CD4-positive, alpha-beta T cell (primary cell): ENCODE results near the gene CD300LG. TPM values are rescaled to one million over a fixed set of nuclear protein-coding genes. Genes with fewer than 3 reads are reported as not detected.
"Not testable (repeated sequence)": the region's sequence is repeated elsewhere in the genome, so short reads cannot be mapped to it uniquely, and the experiment has no call there.

Source experiments
- ATAC-seq: fragments of 200-7000 bp; cut with Tn5 transposase; one replicate; pipeline ENCODE4 v1.10.0; 2022; ENCODE audit warnings: mild to moderate bottlenecking; ENCODE audit not compliant: poor library complexity
- CTCF ChIA-PET: fragments of 350-600 bp; sonication (Branson Sonifier 250); formaldehyde crosslinking; loops from one replicate; lab custom pipeline; 2021; ENCODE audit warnings: antibody characterized with exemption, inconsistent platforms; lab: Charles Lee
- POLR2A ChIA-PET: fragments of 350-600 bp; sonication (Branson Sonifier 250); formaldehyde crosslinking; loops from one replicate; lab custom pipeline; 2021; ENCODE audit warnings: antibody characterized with exemption, inconsistent platforms; lab: Charles Lee
- DNase-seq, 14 experiments: peaks; one replicate each; pipeline ENCODE4 v3.0.0-alpha.2; 2013 to 2020; ENCODE audit warnings: mixed read lengths in 2 of 14
- H3K27ac ChIP-seq, 2 donors: one replicate each; pipeline versions ENCODE4 v1.5.1 to v1.7.0; 2013; ENCODE audit warnings: low read length in 2 of 2, low read depth in 1 of 2, mild to moderate bottlenecking in 1 of 2
- H3K27me3 ChIP-seq, 2 experiments: 1 replicate in 1 of 2; 2 replicates in 1 of 2; pipeline versions ENCODE4 v1.6.1 to v1.7.0; 2013; ENCODE audit warnings: low read length in 2 of 2, control low read depth in 1 of 2, mild to moderate bottlenecking in 1 of 2, moderate library complexity in 1 of 2; ENCODE audit not compliant: insufficient read depth in 2 of 2, control insufficient read depth in 1 of 2
- H3K36me3 ChIP-seq: one replicate; pipeline ENCODE4 v1.6.1; 2013; ENCODE audit warnings: low read length, control low read depth; ENCODE audit not compliant: insufficient read depth
- H3K4me1 ChIP-seq: one replicate; pipeline ENCODE4 v1.6.1; 2013; ENCODE audit warnings: low read length, control low read depth; ENCODE audit not compliant: insufficient read depth
- H3K4me3 ChIP-seq: one replicate; pipeline ENCODE4 v1.5.1; 2013; ENCODE audit warnings: mild to moderate bottlenecking, low read length, moderate library complexity
- H3K9me3 ChIP-seq, 2 experiments: 1 replicate in 1 of 2; 2 replicates in 1 of 2; pipeline versions ENCODE4 v1.6.1 to v1.7.0; 2013; ENCODE audit warnings: low read length in 2 of 2, mild to moderate bottlenecking in 2 of 2, control low read depth in 1 of 2, moderate library complexity in 1 of 2; ENCODE audit not compliant: control insufficient read depth in 1 of 2, insufficient read depth in 1 of 2
- H3K27ac Mint-ChIP-seq: one replicate; pipeline ENCODE4 v1.8.0; 2020; ENCODE audit warnings: mixed read lengths
- H3K27me3 Mint-ChIP-seq: one replicate; pipeline ENCODE4 v1.8.0; 2021; ENCODE audit warnings: mixed read lengths
- H3K36me3 Mint-ChIP-seq: one replicate; pipeline ENCODE4 v1.8.0; 2021; ENCODE audit warnings: low read depth, mixed read lengths
- H3K4me1 Mint-ChIP-seq: one replicate; pipeline ENCODE4 v1.8.0; 2021; ENCODE audit warnings: low read depth, mixed read lengths
- H3K4me3 Mint-ChIP-seq: one replicate; pipeline ENCODE4 v1.8.0; 2020; ENCODE audit warnings: mild to moderate bottlenecking, mixed read lengths
- H3K9me3 Mint-ChIP-seq: one replicate; pipeline ENCODE4 v1.8.0; 2020; ENCODE audit warnings: mixed read lengths
- CTCF ChIP-seq: fragments of 200-600 bp; IDR thresholded peaks from one replicate; pipeline ENCODE4 v1.8.0; 2022; ENCODE audit warnings: antibody characterized with exemption, mild to moderate bottlenecking
- intact Hi-C, 2 experiments: fragments of 100-400 bp; cut with DNase I in 1 of 2; cut with micrococcal nuclease in 1 of 2; formaldehyde crosslinking; loops; one replicate each; pipeline versions ENCODE4 v1.15.1 to v1.9.0; 2023 to 2025; cut with DNase I, micrococcal nuclease
- total RNA-seq, 174 experiments: library from RNA in 2 of 174; stranded (reverse) in 2 of 174; gene quantifications; one replicate each; pipeline ENCODE4 v1.2.3 and lab custom pipeline; 2021 to 2026

The CD300LG gene
- total RNA-seq, 2 experiments from 2014 or later, result not detected

DNA sequence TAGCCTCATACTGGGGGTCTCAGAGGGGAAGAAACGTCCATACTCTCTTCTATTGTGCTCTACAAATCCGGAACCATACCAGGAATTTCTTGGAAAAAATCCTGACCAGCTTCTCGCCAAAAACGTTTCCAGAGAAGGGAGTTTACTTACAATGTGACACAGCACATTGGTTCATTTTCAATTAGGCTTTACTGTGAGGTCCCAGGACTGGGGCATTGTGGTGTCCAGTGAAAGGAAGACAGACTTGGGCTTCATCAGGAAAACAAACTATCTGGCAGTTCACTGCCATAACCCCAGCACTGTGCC, 45.6 kb downstream of the CD300LG start:
- H3K4me1 Mint-ChIP-seq, result no peaks in the 10 kb centered on the region
- intact Hi-C loops, result no loop called here
- POLR2A ChIA-PET, result no interaction called here
- Histone ChIP-seq H3K27ac (no peak overlapping the region), H3K4me1 (no peaks in the 10 kb centered on the region), H3K27me3 (no peaks in the 10 kb centered on the region), H3K9me3 (no peaks in the 10 kb centered on the region), H3K4me3 (no peak overlapping the region), H3K36me3 (no peaks in the 10 kb centered on the region)
- CTCF ChIA-PET, result no interaction called here
- no peak overlapping the region for H3K27ac Mint-ChIP-seq
- no peaks in the 10 kb centered on the region for H3K9me3 Mint-ChIP-seq
- DNase-seq (no peak), ATAC-seq (no peak)
- no peaks in the 10 kb centered on the region for H3K36me3 Mint-ChIP-seq
- TF ChIP-seq CTCF, result no peak
- no peak overlapping the region for H3K4me3 Mint-ChIP-seq
- peaks cover 40% of the 10 kb centered on the region for H3K27me3 Mint-ChIP-seq

DNA sequence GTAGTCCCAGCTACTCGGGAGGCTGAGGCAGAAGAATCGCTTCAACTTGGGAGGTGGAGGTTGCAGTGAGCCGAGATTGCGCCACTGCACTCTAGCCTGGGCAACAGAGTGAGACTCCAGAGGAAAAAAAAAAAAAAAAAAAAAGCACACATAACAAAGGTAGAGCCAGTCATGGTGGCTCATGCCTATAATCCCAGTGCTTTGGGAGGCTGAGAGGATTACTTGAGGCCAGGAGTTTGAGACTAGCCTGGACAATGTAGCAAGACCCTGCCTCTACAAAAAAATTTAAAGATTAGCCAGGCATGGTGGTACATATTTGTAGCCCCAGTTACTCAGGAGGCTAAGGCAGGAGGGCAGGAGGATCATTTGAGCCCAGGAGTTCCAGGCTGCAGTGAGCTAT, 47.5 kb downstream of the CD300LG start:
- intact Hi-C loops, result not testable (repeated sequence)

GRCh38 chr17:43897831-43898230, 50.9 kb downstream of the CD300LG start:
- Mint-ChIP-seq H3K9me3 (no peaks in the 10 kb centered on the region), H3K4me1 (peaks cover 11% of the 10 kb centered on the region), H3K4me3 (no peak overlapping the region), H3K27ac (no peak overlapping the region), H3K27me3 (peaks cover 57% of the 10 kb centered on the region), H3K36me3 (no peaks in the 10 kb centered on the region)
- CTCF ChIA-PET, result no interaction called here
- H3K4me3 ChIP-seq, result no peak overlapping the region
- H3K36me3 ChIP-seq, result no peaks in the 10 kb centered on the region
- no peak for DNase-seq
- H3K4me1 ChIP-seq, result peaks cover 14% of the 10 kb centered on the region
- peaks cover 0 to 10% of the 10 kb centered on the region in 2 experiments for H3K27me3 ChIP-seq
- H3K9me3 ChIP-seq, result no peaks in the 10 kb centered on the region
- TF ChIP-seq CTCF, result no peak
- intact Hi-C loops, result no loop called here
- POLR2A ChIA-PET, result no interaction called here
- no peak for ATAC-seq
- no peak overlapping the region for H3K27ac ChIP-seq

More for the DNA sequence above, 47.5 kb downstream of the CD300LG start:
- H3K4me1 ChIP-seq, H3K36me3 ChIP-seq, H3K4me3 ChIP-seq, CTCF ChIA-PET, ATAC-seq, POLR2A ChIA-PET, H3K4me3 Mint-ChIP-seq, H3K27ac Mint-ChIP-seq, H3K27me3 ChIP-seq, H3K4me1 Mint-ChIP-seq, H3K9me3 Mint-ChIP-seq, H3K36me3 Mint-ChIP-seq, H3K27ac ChIP-seq, DNase-seq, H3K9me3 ChIP-seq: not testable (repeated sequence)
- H3K27me3 Mint-ChIP-seq, result peaks cover 43% of the 10 kb centered on the region

GRCh38 chr17:43898446-43898845, 51.5 kb downstream of the CD300LG start:
- Histone ChIP-seq H3K4me1 (peaks cover 14% of the 10 kb centered on the region), H3K27me3 (peaks cover 0 to 10% of the 10 kb centered on the region in 2 experiments), H3K9me3 (no peaks in the 10 kb centered on the region), H3K27ac (no peak overlapping the region), H3K36me3 (no peaks in the 10 kb centered on the region), H3K4me3 (no peak overlapping the region)
- no peaks in the 10 kb centered on the region for H3K9me3 Mint-ChIP-seq
- DNase-seq (no peak), ATAC-seq (no peak)
- no peak overlapping the region for H3K27ac Mint-ChIP-seq
- no peak for TF ChIP-seq CTCF
- H3K4me1 Mint-ChIP-seq, result peaks cover 11% of the 10 kb centered on the region
- H3K36me3 Mint-ChIP-seq, result no peaks in the 10 kb centered on the region
- CTCF ChIA-PET, result no interaction called here
- intact Hi-C loops, result no loop called here
- POLR2A ChIA-PET, result no interaction called here
- H3K27me3 Mint-ChIP-seq, result peaks cover 57% of the 10 kb centered on the region
- H3K4me3 Mint-ChIP-seq, result no peak overlapping the region
